Thyroid gland (tissue), 4 donors: ENCODE data around the gene OSTM1.
"Not testable (repeated sequence)": the region's sequence is repeated elsewhere in the genome, so short reads cannot be mapped to it uniquely, and the experiment has no call there.

Experiments used
- CTCF ChIP-seq, 6 experiments: fragments of 200-600 bp in 3 of 6; fragments of 450-650 bp in 3 of 6; sonication (generic) in 3 of 6; IDR thresholded peaks; one replicate each; pipeline ENCODE4 v1.5.1; 2016 to 2019; ENCODE audit warnings: antibody characterized with exemption in 6 of 6, mild to moderate bottlenecking in 2 of 6, inconsistent platforms in 1 of 6, moderate library complexity in 1 of 6
- POLR2A ChIP-seq, 2 donors: fragments of 450-650 bp; IDR thresholded peaks; one replicate each; pipeline ENCODE4 v1.6.1; 2017; ENCODE audit warnings: antibody characterized with exemption in 2 of 2, mild to moderate bottlenecking in 2 of 2, moderate library complexity in 1 of 2

GRCh38 chr6:108016283-108016682 lies 58.3 kb downstream of the OSTM1 start:
- not testable (repeated sequence) for TF ChIP-seq CTCF, POLR2A (IDR thresholded peaks at IDR 0.05)
